ENCODE results near the gene TNRC18. TPM values are rescaled to one million over a fixed set of nuclear protein-coding genes. Genes with fewer than 3 reads are reported as not detected.

Gene TNRC18
- total RNA-seq, 1 experiment from 2014 or later: 159 TPM

- Histone ChIP-seq H3K79me2 (ENCODE audit: low read depth) (peaks cover 41% of the 10 kb centered on the region), H2AFZ (no peak overlapping the region), H3F3A (ENCODE audit: insufficient read depth, low read depth) (peaks cover 31% of the 10 kb centered on the region), H4K20me1 (ENCODE audit: insufficient read depth) (peaks cover 82% of the 10 kb centered on the region), H3K4me1 (replicated peaks; ENCODE audit: insufficient read depth) (no peaks in the 10 kb centered on the region), H3K27ac (no peak overlapping the region), H3K36me3 (ENCODE audit: low read depth) (peaks cover 25% of the 10 kb centered on the region), H3K9me2 (ENCODE audit: insufficient read depth) (no peaks in the 10 kb centered on the region), H3K27me3 (ENCODE audit: insufficient read depth, low read depth) (no peaks in the 10 kb centered on the region), H3K4me3 (no peak overlapping the region), H3K4me2 (no peak overlapping the region), H3K9me3 (ENCODE audit: insufficient read depth, low read depth) (no peaks in the 10 kb centered on the region)
- CTCF ChIA-PET: no interaction called here
- peak in 1 of 2 experiments; percentile 19 for DNase-seq
- intact Hi-C loops (cut with micrococcal nuclease; ENCODE audit: unreplicated experiment): no loop called here
- no TSS peak for BruUV-seq (replicated peaks)
- TF ChIP-seq CTCF (conservative IDR thresholded peaks at IDR 0.05) (no peak), EZH2 (IDR thresholded peaks at IDR 0.05; ENCODE audit: low read depth) (no peak)
- POLR2A ChIA-PET (ENCODE audit: unreplicated experiment): no interaction called here
These were observed 50.3 kb downstream of the TNRC18 start for GRCh38 chr7:5373300-5373699.

GRCh38 chr7:5370454-5371353, 52.9 kb downstream of the TNRC18 start:
- no peaks in the 10 kb centered on the region for H3K9me2 ChIP-seq (ENCODE audit: insufficient read depth)
- peaks cover 84% of the 10 kb centered on the region for H4K20me1 ChIP-seq (ENCODE audit: insufficient read depth)
- intact Hi-C loops (cut with micrococcal nuclease; ENCODE audit: unreplicated experiment): no loop called here
- no peaks in the 10 kb centered on the region for H3K27me3 ChIP-seq (ENCODE audit: insufficient read depth, low read depth)
- TF ChIP-seq EZH2 (IDR thresholded peaks at IDR 0.05; ENCODE audit: low read depth): no peak
- no peak for TF ChIP-seq CTCF (conservative IDR thresholded peaks at IDR 0.05)
- no peak overlapping the region for H3K4me3 ChIP-seq
- H3K79me2 ChIP-seq (ENCODE audit: low read depth): peaks cover 53% of the 10 kb centered on the region
- H3K36me3 ChIP-seq (ENCODE audit: low read depth): peaks cover 34% of the 10 kb centered on the region
- BruUV-seq (replicated peaks): no TSS peak
- H3K9me3 ChIP-seq (ENCODE audit: insufficient read depth, low read depth): no peaks in the 10 kb centered on the region
- no peak overlapping the region for H3K27ac ChIP-seq
- DNase-seq: no peak
- no peak overlapping the region for H3K4me2 ChIP-seq
- ChIA-PET CTCF (interaction anchor here (0.6 kb wide), 1 partner anchor 1125 kb away, joined by 6 read pairs; no protein-coding TSS in a partner anchor), POLR2A (ENCODE audit: unreplicated experiment) (no interaction called here)
- H3K4me1 ChIP-seq (replicated peaks; ENCODE audit: insufficient read depth): 0 out of 2 replicates have a peak, but pooled peaks cover 5% of the 10 kb centered on the region
- no peak overlapping the region for H2AFZ ChIP-seq
- H3F3A ChIP-seq (ENCODE audit: insufficient read depth, low read depth): peaks cover 44% of the 10 kb centered on the region

- Histone ChIP-seq H3K27me3 (ENCODE audit: insufficient read depth, low read depth) (no peaks in the 10 kb centered on the region), H3K4me2 (no peak overlapping the region), H3K4me3 (no peak overlapping the region), H2AFZ (no peak overlapping the region), H3K4me1 (replicated peaks; ENCODE audit: insufficient read depth) (0 out of 2 replicates have a peak, but pooled peaks cover 5% of the 10 kb centered on the region), H3K36me3 (ENCODE audit: low read depth) (peaks cover 37% of the 10 kb centered on the region), H3K27ac (no peak overlapping the region), H4K20me1 (ENCODE audit: insufficient read depth) (peaks cover 94% of the 10 kb centered on the region), H3K9me3 (ENCODE audit: insufficient read depth, low read depth) (no peaks in the 10 kb centered on the region), H3K9me2 (ENCODE audit: insufficient read depth) (no peaks in the 10 kb centered on the region), H3F3A (ENCODE audit: insufficient read depth, low read depth) (peaks cover 48% of the 10 kb centered on the region), H3K79me2 (ENCODE audit: low read depth) (peaks cover 79% of the 10 kb centered on the region)
- no peak for DNase-seq
- ChIA-PET POLR2A (ENCODE audit: unreplicated experiment) (interaction anchor here (0.8 kb wide), 1 partner anchor 270 kb away, joined by 3 read pairs; no protein-coding TSS in a partner anchor), CTCF (interaction anchor here (0.6 to 0.7 kb wide), 2 partner anchors 12 to 127 kb away, joined by 6 to 7 read pairs; no protein-coding TSS in a partner anchor)
- TF ChIP-seq EZH2 (IDR thresholded peaks at IDR 0.05; ENCODE audit: low read depth): no peak
- TF ChIP-seq CTCF (conservative IDR thresholded peaks at IDR 0.05): no peak
- intact Hi-C loops (cut with micrococcal nuclease; ENCODE audit: unreplicated experiment): loop anchor here (5.0 kb wide), 2 partner anchors 125 to 310 kb away; no protein-coding TSS in a partner anchor
- BruUV-seq (replicated peaks): no TSS peak
These were observed 56.0 kb downstream of the TNRC18 start for GRCh38 chr7:5367661-5368060.
